Panc1 (cell line): ENCODE data around the gene RIF1. TPM values are rescaled to one million over a fixed set of nuclear protein-coding genes. Genes with fewer than 3 reads are reported as not detected.

Experiments
- ATAC-seq: fragments of 200-7000 bp; cut with Tn5 transposase; 2 replicates; pipeline ENCODE4 v1.9.1; 2020; ENCODE audit warnings: mild to moderate bottlenecking, moderate library complexity
- BruUV-seq: library from RNA; stranded (reverse); fragments of 400-500 nt; replicated peaks from 2 replicates; lab custom pipeline; 2021; lab: Mats Ljungman, UMichigan
- CTCF ChIA-PET: fragments of 300-600 bp; sonication (Branson Sonifier 250); formaldehyde crosslinking; loops from one replicate; lab custom pipeline; 2022; ENCODE audit warnings: antibody characterized with exemption; lab: Charles Lee
- POLR2A ChIA-PET: fragments of 300-600 bp; sonication (Branson Sonifier 250); formaldehyde crosslinking; loops from one replicate; lab custom pipeline; 2022; ENCODE audit warnings: antibody characterized with exemption; lab: Charles Lee
- DNase-seq: peaks from one replicate; pipeline ENCODE4 v3.0.0-alpha.2; 2010; ENCODE audit warnings: low read depth, low spot score
- H3K27ac ChIP-seq: 2 replicates; pipeline ENCODE4 v1.5.1; 2011; ENCODE audit warnings: mild to moderate bottlenecking, low read length, inconsistent platforms
- H3K27me3 ChIP-seq: fragments of 200-500 bp; sonication (Bioruptor generic); 2 replicates; pipeline ENCODE4 v1.6.0; 2014; ENCODE audit warnings: low read length, inconsistent platforms; ENCODE audit not compliant: control insufficient read depth, insufficient read depth
- H3K36me3 ChIP-seq: fragments of 200-500 bp; sonication (Bioruptor generic); 2 replicates; pipeline ENCODE4 v1.5.1; 2014; ENCODE audit warnings: inconsistent platforms, mild to moderate bottlenecking, low read length, moderate library complexity; ENCODE audit not compliant: control insufficient read depth, insufficient read depth
- H3K4me1 ChIP-seq: 2 replicates; pipeline ENCODE4 v1.5.1; 2011; ENCODE audit warnings: inconsistent platforms, mild to moderate bottlenecking, low read length, moderate library complexity; ENCODE audit not compliant: control insufficient read depth, insufficient read depth
- H3K4me3 ChIP-seq, 2 experiments: 2 replicates each; pipeline ENCODE4 v1.5.1; 2011 to 2012; ENCODE audit warnings: low read depth in 2 of 2, low read length in 2 of 2, mild to moderate bottlenecking in 2 of 2, inconsistent platforms in 1 of 2, moderate library complexity in 1 of 2
- H3K9me3 ChIP-seq: fragments of 200-500 bp; sonication (Bioruptor generic); 2 replicates; pipeline ENCODE4 v1.5.1; 2014; ENCODE audit warnings: low read depth, mild to moderate bottlenecking, inconsistent platforms, low read length, moderate library complexity; ENCODE audit not compliant: control insufficient read depth, insufficient read depth
- CTCF ChIP-seq: fragments of 450-650 bp; IDR thresholded peaks from 2 replicates; pipeline ENCODE4 v1.5.1; 2017; ENCODE audit warnings: mild to moderate bottlenecking
- POLR2AphosphoS5 ChIP-seq: IDR thresholded peaks from 2 replicates; pipeline ENCODE4 v1.6.1; 2012; ENCODE audit warnings: mild to moderate bottlenecking, low read depth, low read length, moderate library complexity
- REST ChIP-seq, 2 experiments: IDR thresholded peaks; 2 replicates each; pipeline ENCODE4 v1.6.1; 2011 to 2012; ENCODE audit warnings: low read depth in 2 of 2, control low read depth in 1 of 2, low read length in 1 of 2, mild to moderate bottlenecking in 1 of 2, moderate library complexity in 1 of 2; ENCODE audit not compliant: insufficient read depth in 1 of 2
- SIN3A ChIP-seq: IDR thresholded peaks from 2 replicates; pipeline ENCODE4 v1.6.1; 2012; ENCODE audit warnings: low read depth, mild to moderate bottlenecking, low read length, moderate library complexity, borderline replicate concordance; ENCODE audit not compliant: insufficient read depth
- TCF7L2 ChIP-seq: IDR thresholded peaks from 2 replicates; pipeline ENCODE4 v1.6.1; 2011; ENCODE audit warnings: mild to moderate bottlenecking, low read depth, low read length, inconsistent platforms
- in situ Hi-C: cut with HindIII; loops from 2 replicates; pipeline ENCODE4 v1.10.0; 2016; ENCODE audit warnings: low sequenced_read_pairs, low pct_unique_long_range_greater_than_20kb
- intact Hi-C: fragments of 100-400 bp; cut with micrococcal nuclease; formaldehyde crosslinking; loops from one replicate; pipeline ENCODE4 v1.10.0; 2022; ENCODE audit not compliant: unreplicated experiment
- total RNA-seq: library from RNA; stranded (reverse); gene quantifications from one replicate; pipeline ENCODE4 v1.2.1, GENCODE V29; 2021; ENCODE audit not compliant: unreplicated experiment

The RIF1 gene
- total RNA-seq, 1 experiment from 2014 or later, result 57.7 TPM

DNA sequence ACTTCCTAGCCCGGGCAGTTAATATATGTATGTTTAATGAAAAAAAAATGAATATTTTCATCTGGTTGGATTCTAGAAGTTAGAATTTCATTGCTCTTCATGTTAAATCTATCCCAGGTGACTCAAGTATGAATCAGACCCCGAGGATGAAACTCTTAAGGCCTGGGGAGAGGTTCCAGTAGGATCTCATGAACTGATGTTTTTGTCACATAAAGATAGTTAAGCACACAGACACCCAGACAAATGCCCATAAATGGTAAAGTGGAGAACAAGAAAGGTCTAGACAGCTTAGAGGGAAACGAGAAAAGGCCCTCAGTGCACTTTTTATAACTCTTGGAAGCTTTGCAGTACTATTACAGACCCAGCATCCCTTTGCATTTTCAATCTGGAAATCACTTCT, 114.1 kb downstream of the RIF1 start:
- POLR2A ChIA-PET, result no interaction called here
- Histone ChIP-seq H3K9me3 (no peaks in the 10 kb centered on the region), H3K4me3 (no peak overlapping the region), H3K27me3 (no peaks in the 10 kb centered on the region), H3K27ac (no peak overlapping the region), H3K36me3 (no peaks in the 10 kb centered on the region), H3K4me1 (no peaks in the 10 kb centered on the region)
- in situ Hi-C loops, result no loop called here
- TF ChIP-seq TCF7L2, result no peak
- no peak for TF ChIP-seq CTCF
- TF ChIP-seq SIN3A, result no peak
- TF ChIP-seq POLR2AphosphoS5, result no peak
- TF ChIP-seq REST (IDR thresholded peaks at IDR 0.05; ENCODE audit: insufficient read depth in 1 of 2, low read depth in 2 of 2, low read length in 1 of 2), result no peak
- intact Hi-C loops, result no loop called here
- no TSS peak for BruUV-seq
- ATAC-seq (no peak), DNase-seq (no peak)
- CTCF ChIA-PET, result no interaction called here

DNA sequence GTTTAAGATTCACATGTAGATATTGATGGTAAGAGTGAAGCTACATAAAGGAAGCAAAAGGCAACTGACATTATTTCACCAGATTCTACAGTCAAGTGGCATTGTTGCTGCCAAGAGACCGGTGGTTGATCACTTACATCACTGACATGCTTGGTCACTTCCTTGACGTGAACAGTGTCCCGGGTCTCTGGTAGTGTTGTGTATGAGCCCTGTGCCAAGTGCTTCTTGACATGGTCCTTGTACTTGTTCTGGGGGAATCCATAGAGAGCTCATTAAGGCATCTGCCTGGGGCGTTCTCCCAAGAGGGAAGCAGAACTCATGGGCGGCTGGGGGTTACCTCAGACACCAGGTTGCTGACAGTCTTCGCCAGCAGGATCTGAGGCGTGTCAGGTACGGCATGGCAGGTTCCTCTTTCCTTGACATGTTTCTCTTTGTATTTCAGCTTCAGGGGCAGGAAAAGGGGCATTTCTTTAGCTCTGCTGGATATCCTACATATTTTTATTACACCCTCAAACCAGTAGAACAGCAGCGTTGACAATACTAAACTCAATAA, 116.2 kb downstream of the RIF1 start:
- H3K9me3 ChIP-seq, result no peaks in the 10 kb centered on the region
- BruUV-seq, result no TSS peak

More for the DNA sequence above, 116.2 kb downstream of the RIF1 start:
- ATAC-seq, result no peak
- H3K4me1 ChIP-seq, result no peaks in the 10 kb centered on the region
- H3K27ac ChIP-seq, result no peak overlapping the region
- ChIA-PET CTCF (no interaction called here), POLR2A (no interaction called here)
- H3K36me3 ChIP-seq, result no peaks in the 10 kb centered on the region
- DNase-seq, result no peak
- TF ChIP-seq SIN3A (no peak), TCF7L2 (no peak), CTCF (no peak), POLR2AphosphoS5 (no peak), REST (IDR thresholded peaks at IDR 0.05; ENCODE audit: insufficient read depth in 1 of 2, low read depth in 2 of 2, low read length in 1 of 2) (no peak)
- no peak overlapping the region for H3K4me3 ChIP-seq
- intact Hi-C loops, result no loop called here
- in situ Hi-C loops, result no loop called here
- H3K27me3 ChIP-seq, result no peaks in the 10 kb centered on the region
